GM12878 (cell line): Measurements from ENCODE around the gene RYR2. TPM values are rescaled to one million over a fixed set of nuclear protein-coding genes. Genes with fewer than 3 reads are reported as not detected.

ENCODE experiments used
- ATAC-seq: fragments of 200-7000 bp; cut with Tn5 transposase; 3 replicates; pipeline ENCODE4 v1.9.1; 2020; ENCODE audit warnings: mild to moderate bottlenecking, moderate library complexity
- BruUV-seq: library from RNA; stranded (reverse); fragments of 400-500 nt; replicated peaks from 2 replicates; lab custom pipeline; 2021; lab: Mats Ljungman, UMichigan
- CTCF ChIA-PET: fragments of 300-600 bp; sonication (Branson Sonifier 250); formaldehyde crosslinking; extraction: SDS; loops from one replicate; lab custom pipeline; 2021; ENCODE audit warnings: inconsistent platforms; lab: Yijun Ruan, JAX
- POLR2A ChIA-PET: fragments of 350-600 bp; formaldehyde crosslinking; extraction: SDS; loops from one replicate; lab custom pipeline; 2021; ENCODE audit warnings: inconsistent platforms; lab: Charles Lee
- RAD21 ChIA-PET: fragments of 300-600 bp; sonication (Branson Sonifier 250); formaldehyde crosslinking; loops from one replicate; lab custom pipeline; 2023; ENCODE audit warnings: antibody characterized with exemption; ENCODE audit not compliant: unreplicated experiment; lab: Charles Lee
- SMC1A ChIA-PET: fragments of 300-600 bp; sonication (Branson Sonifier 250); formaldehyde crosslinking; loops from one replicate; lab custom pipeline; 2023; ENCODE audit not compliant: unreplicated experiment, uncharacterized antibody; lab: Charles Lee
- DNase-seq: peaks from one replicate; pipeline ENCODE4 v3.0.0-alpha.2; 2011; ENCODE audit warnings: low read depth, low spot score
- FAIRE-seq: peaks from 3 replicates; lab custom pipeline; 2011; peaks lifted over from hg19 to GRCh38; lab: Jason Lieb, UNC
- H2AFZ ChIP-seq: 2 replicates; pipeline ENCODE4 v1.6.0; 2011; ENCODE audit warnings: low read depth, low read length, control low read depth; ENCODE audit not compliant: control insufficient read depth
- H3K27ac ChIP-seq: 2 replicates; pipeline ENCODE4 v1.5.1; 2011; ENCODE audit warnings: control low read depth; ENCODE audit not compliant: control insufficient read depth, insufficient read depth
- H3K27me3 ChIP-seq, 2 experiments: replicated peaks in 1 of 2; 2 replicates each; pipeline versions ENCODE4 v1.6.0 to v1.6.1; 2011; ENCODE audit warnings: low read length in 1 of 2; ENCODE audit not compliant: control insufficient read depth in 2 of 2, insufficient read depth in 2 of 2
- H3K36me3 ChIP-seq, 2 experiments: 2 replicates each; pipeline ENCODE4 v1.5.1; 2011; ENCODE audit warnings: low read length in 1 of 2; ENCODE audit not compliant: control insufficient read depth in 2 of 2, insufficient read depth in 2 of 2
- H3K4me1 ChIP-seq: 2 replicates; pipeline ENCODE4 v1.6.1; 2011; ENCODE audit warnings: mild to moderate bottlenecking, low read length, moderate library complexity, mixed read lengths; ENCODE audit not compliant: control insufficient read depth, insufficient read depth
- H3K4me2 ChIP-seq: 2 replicates; pipeline ENCODE4 v1.6.0; 2011; ENCODE audit warnings: control low read depth; ENCODE audit not compliant: control insufficient read depth, insufficient read depth
- H3K4me3 ChIP-seq: fragments of 200-600 bp; sonication (generic); 2 replicates; pipeline ENCODE4 v1.5.1; 2016
- H3K79me2 ChIP-seq: 2 replicates; pipeline ENCODE4 v1.6.0; 2011; ENCODE audit warnings: low read length; ENCODE audit not compliant: control insufficient read depth, insufficient read depth
- H3K9ac ChIP-seq: 2 replicates; pipeline ENCODE4 v1.8.0; 2011; ENCODE audit warnings: low read length, control low read depth, mixed read lengths; ENCODE audit not compliant: control insufficient read depth, insufficient read depth
- H3K9me3 ChIP-seq: replicated peaks from 3 replicates; pipeline ENCODE4 v1.5.1; 2011; ENCODE audit warnings: mild to moderate bottlenecking, low read length; ENCODE audit not compliant: control insufficient read depth, insufficient read depth
- H4K20me1 ChIP-seq: 2 replicates; pipeline ENCODE4 v1.6.0; 2011; ENCODE audit not compliant: control insufficient read depth, insufficient read depth
- CBX3 ChIP-seq: fragments of 200-600 bp; sonication (generic); IDR thresholded peaks from 2 replicates; pipeline ENCODE4 v1.6.1; 2016; ENCODE audit warnings: low read depth, borderline replicate concordance
- EP300 ChIP-seq, 2 experiments: fragments of 150-350 bp in 1 of 2; IDR thresholded peaks; 2 replicates each; pipeline ENCODE4 v1.6.1; 2011 to 2012; ENCODE audit warnings: low read depth in 2 of 2, low read length in 2 of 2, borderline replicate concordance in 1 of 2, improper control_type of control experiment in 1 of 2, inconsistent platforms in 1 of 2; ENCODE audit not compliant: control insufficient read depth in 1 of 2
- IRF4 ChIP-seq: IDR thresholded peaks from 2 replicates; pipeline ENCODE4 v1.6.1; 2011; ENCODE audit warnings: low read depth, low read length
- IRF5 ChIP-seq: fragments of 450-650 bp; IDR thresholded peaks from 2 replicates; pipeline ENCODE4 v1.6.1; 2017; ENCODE audit warnings: borderline replicate concordance
- POLR2AphosphoS2 ChIP-seq: IDR thresholded peaks from 2 replicates; pipeline ENCODE4 v1.6.1; 2011; ENCODE audit warnings: low read depth, mild to moderate bottlenecking, low read length, improper control_type of control experiment, moderate library complexity
- RELA ChIP-seq: fragments of 450-650 bp; IDR thresholded peaks from 2 replicates; pipeline ENCODE4 v1.8.0; 2014; ENCODE audit warnings: borderline replicate concordance; ENCODE audit not compliant: partially characterized antibody
- RELB ChIP-seq: fragments of 450-650 bp; IDR thresholded peaks from 2 replicates; pipeline ENCODE4 v1.6.1; 2017; ENCODE audit warnings: low read depth, mild to moderate bottlenecking, moderate library complexity
- RUNX3 ChIP-seq: IDR thresholded peaks from 2 replicates; pipeline ENCODE4 v1.6.1; 2012; ENCODE audit warnings: low read length, inconsistent platforms
- SMAD1 ChIP-seq: fragments of 450-650 bp; IDR thresholded peaks from 2 replicates; pipeline ENCODE4 v1.6.1; 2018; ENCODE audit warnings: mild to moderate bottlenecking, low read depth; ENCODE audit not compliant: partially characterized antibody
- SMAD5 ChIP-seq: IDR thresholded peaks from 2 replicates; pipeline ENCODE4 v1.6.1; 2016; ENCODE audit warnings: antibody characterized with exemption, low read depth
- ZBTB11 ChIP-seq: fragments of 450-650 bp; formaldehyde crosslinking; IDR thresholded peaks from 2 replicates; pipeline ENCODE4 v1.5.0; 2022; ENCODE audit warnings: mild to moderate bottlenecking, missing genetic modification characterization
- ZNF207 ChIP-seq: fragments of 450-650 bp; IDR thresholded peaks from 2 replicates; pipeline ENCODE4 v1.6.1; 2014; ENCODE audit warnings: antibody characterized with exemption, mild to moderate bottlenecking, borderline replicate concordance
- ZNF622 ChIP-seq: fragments of 450-650 bp; IDR thresholded peaks from 2 replicates; pipeline ENCODE4 v1.6.1; 2017; ENCODE audit warnings: mild to moderate bottlenecking, inconsistent platforms
- ZZZ3 ChIP-seq: IDR thresholded peaks from 2 replicates; pipeline ENCODE4 v1.6.1; 2011; ENCODE audit warnings: low read depth; ENCODE audit not compliant: control insufficient read depth, insufficient read length
- WGBS: methylation state at CpG from one replicate; pipeline ENCODE4 v1.1.6; 2016; ENCODE audit warnings: low lambda C conversion rate; ENCODE audit not compliant: insufficient replicate concordance, insufficient coverage; ENCODE audit errors: missing lambda C conversion rate; 5-methylcytosine and 5-hydroxymethylcytosine counted together
- in situ Hi-C: fragments of 300-500 bp; cut with MboI; formaldehyde crosslinking; loops from 9 replicates; pipeline ENCODE4 v1.14.3; 2018; ENCODE audit warnings: mixed read lengths
- intact Hi-C: fragments of 100-400 bp; cut with micrococcal nuclease; formaldehyde crosslinking; loops from one replicate; pipeline ENCODE4 v1.14.2; 2022; ENCODE audit not compliant: unreplicated experiment
- polyA plus RNA-seq, 11 experiments: library from polyadenylated mRNA; depleted of rRNA in 4 of 11; unstranded in 6 of 11; stranded (reverse) in 5 of 11; fragments of >200 nt; fragmentation: Nextera tagmentation in 4 of 11; fragmentation: Illumina TruSeq in 1 of 11; extraction: Ambion mirVana in 4 of 11; extraction: Trizol in 1 of 11; gene quantifications; 1 replicate in 1 of 11; 2 replicates in 10 of 11; pipeline versions ENCODE4 v1.2.1 to v1.2.3, GENCODE V29; 2011 to 2016; ENCODE audit warnings: inconsistent platforms in 2 of 11, missing spikeins in 2 of 11, low read depth in 1 of 11
- total RNA-seq, 4 experiments: library from RNA; depleted of rRNA in 3 of 4; stranded (reverse); fragments of >200 nt in 3 of 4; fragmentation: Illumina TruSeq in 1 of 4; extraction: Trizol in 1 of 4; gene quantifications; 2 replicates each; pipeline versions ENCODE4 v1.2.1 to v1.2.3, GENCODE V29; 2013 to 2021

RYR2 gene
- total and polyA plus RNA-seq, 10 of the 15 experiments (the other 5 are each of a cell fraction or from before 2014, with no cell fraction given), result 0.01 to 0.04 TPM; not detected in 8

GRCh38 chr1:237180256-237180655 is 138.3 kb downstream of the RYR2 start:
- no peak for FAIRE-seq
- no peaks in the 10 kb centered on the region for H3K79me2 ChIP-seq
- H3K36me3 ChIP-seq, result no peaks in the 10 kb centered on the region
- RAD21 ChIA-PET, result no interaction called here
- no peak for ATAC-seq
- H3K27me3 ChIP-seq, result no peaks in the 10 kb centered on the region
- CTCF ChIA-PET, result no interaction called here
- 17% methylated on average over 2 of the region's 2 CpGs for WGBS
- TF ChIP-seq IRF5 (no peak), ZBTB11 (CRISPR knock-in tag) (no peak), RELB (no peak), EP300 (IDR thresholded peaks at IDR 0.05; ENCODE audit: borderline replicate concordance in 1 of 2, control insufficient read depth in 1 of 2, low read depth in 2 of 2, low read length in 2 of 2) (no peak), SMAD1 (no peak), ZZZ3 (no peak), IRF4 (no peak), CBX3 (no peak), POLR2AphosphoS2 (no peak), ZNF207 (no peak), ZNF622 (no peak), SMAD5 (no peak), RELA (no peak), RUNX3 (no peak)
- H2AFZ ChIP-seq, result no peak overlapping the region
- intact Hi-C loops, result no loop called here
- H3K4me3 ChIP-seq, result no peak overlapping the region
- H3K4me2 ChIP-seq, result no peak overlapping the region
- no peak overlapping the region for H3K27ac ChIP-seq
- in situ Hi-C loops, result no loop called here
- H3K4me1 ChIP-seq, result no peaks in the 10 kb centered on the region
- POLR2A ChIA-PET, result no interaction called here
- H3K9ac ChIP-seq, result no peak overlapping the region
- DNase-seq, result no peak
- no peaks in the 10 kb centered on the region for H3K9me3 ChIP-seq
- SMC1A ChIA-PET, result interaction anchor here (1.5 kb wide), 1 partner anchor 16 kb away, joined by 3 read pairs; no protein-coding TSS in a partner anchor
- H4K20me1 ChIP-seq, result no peaks in the 10 kb centered on the region
- BruUV-seq, result no TSS peak
